Vagina (tissue), 2 donors: ENCODE measurements around the gene NELL1. TPM values are rescaled to one million over a fixed set of nuclear protein-coding genes. Genes with fewer than 3 reads are reported as not detected.
"Not testable (repeated sequence)": the region's sequence is repeated elsewhere in the genome, so short reads cannot be mapped to it uniquely, and the experiment has no call there.

Experiments
- DNase-seq, 2 donors: peaks; one replicate each; pipeline ENCODE4 v3.0.0-alpha.2; 2017; ENCODE audit errors: extremely low spot score in 2 of 2
- H3K27ac ChIP-seq: fragments of 200-600 bp; sonication (generic); one replicate; pipeline ENCODE4 v1.5.1; 2019
- H3K27me3 ChIP-seq: fragments of 200-600 bp; sonication (generic); one replicate; pipeline ENCODE4 v1.5.1; 2019
- H3K36me3 ChIP-seq, 2 donors: fragments of 200-600 bp; sonication (generic); one replicate each; pipeline ENCODE4 v1.5.1; 2017 to 2019
- H3K4me1 ChIP-seq: fragments of 200-600 bp; sonication (generic); one replicate; pipeline ENCODE4 v1.5.1; 2019
- H3K4me3 ChIP-seq, 2 donors: fragments of 200-600 bp; sonication (generic); 1 replicate in 1 of 2; 2 replicates in 1 of 2; pipeline ENCODE4 v1.5.1; 2016 to 2019
- H3K9me3 ChIP-seq: fragments of 200-600 bp; sonication (generic); one replicate; pipeline ENCODE4 v1.5.1; 2019
- POLR2A ChIP-seq, 2 donors: fragments of 450-650 bp; IDR thresholded peaks; one replicate each; pipeline ENCODE4 v1.6.1; 2017; ENCODE audit warnings: antibody characterized with exemption in 2 of 2, mild to moderate bottlenecking in 2 of 2, moderate library complexity in 2 of 2
- POLR2AphosphoS5 ChIP-seq, 2 donors: sonication (generic); formaldehyde crosslinking; IDR thresholded peaks; one replicate each; pipeline ENCODE4 v1.9.0; 2017; ENCODE audit warnings: antibody characterized with exemption in 2 of 2, mild to moderate bottlenecking in 2 of 2, low read depth in 1 of 2; ENCODE audit not compliant: insufficient read depth in 1 of 2
- intact Hi-C: fragments of 100-400 bp; cut with DNase I; formaldehyde crosslinking; loops from one replicate; pipeline ENCODE4 v1.15.1; 2023
- total RNA-seq: library from RNA; depleted of rRNA; stranded (reverse); fragments of >200 nt; gene quantifications from one replicate; pipeline ENCODE4 v1.2.3, GENCODE V29; 2016
- TF ChIP-seq, protein P1 (sequence below), 3 experiments: fragments of 450-650 bp in 2 of 3; fragments of 200-600 bp in 1 of 3; sonication (generic) in 1 of 3; IDR thresholded peaks; one replicate each; pipeline ENCODE4 v1.5.1; 2017 to 2019; ENCODE audit warnings: antibody characterized with exemption in 3 of 3, mild to moderate bottlenecking in 2 of 3, moderate library complexity in 2 of 3

NELL1 gene
- total RNA-seq, 1 donor from 2014 or later = 0.49 TPM

DNA sequence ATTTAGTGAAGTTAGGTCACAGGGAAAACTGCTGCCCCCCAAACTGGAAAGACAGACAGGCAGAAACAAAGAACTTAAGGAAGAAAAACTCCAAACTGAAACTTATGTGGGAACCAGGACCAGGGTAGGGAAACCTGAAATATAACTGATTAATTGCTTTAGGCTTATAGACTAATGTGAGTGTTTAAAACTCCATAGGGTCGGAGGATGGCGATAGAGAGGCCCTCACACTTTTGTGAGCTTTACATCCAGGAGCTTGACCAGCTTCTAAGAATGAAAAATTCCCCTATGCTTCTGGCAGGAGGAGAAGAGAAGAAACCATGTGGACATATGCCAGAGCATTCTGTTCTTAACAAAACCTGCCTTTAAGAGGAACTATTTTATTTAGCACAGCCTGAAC, 598.6 kb downstream of the NELL1 start:
- Histone ChIP-seq H3K9me3 (no peaks in the 10 kb centered on the region), H3K4me3 (no peak overlapping the region), H3K36me3 (no peaks in the 10 kb centered on the region), H3K27me3 (no peaks in the 10 kb centered on the region), H3K4me1 (no peaks in the 10 kb centered on the region), H3K27ac (no peak overlapping the region)
- intact Hi-C loops = no loop called here
- DNase-seq = no peak
- TF ChIP-seq POLR2AphosphoS5 (IDR thresholded peaks at IDR 0.05; ENCODE audit: insufficient read depth in 1 of 2, low read depth in 1 of 2) (no peak), POLR2A (IDR thresholded peaks at IDR 0.05) (no peak)
- TF ChIP-seq, protein P1, sequence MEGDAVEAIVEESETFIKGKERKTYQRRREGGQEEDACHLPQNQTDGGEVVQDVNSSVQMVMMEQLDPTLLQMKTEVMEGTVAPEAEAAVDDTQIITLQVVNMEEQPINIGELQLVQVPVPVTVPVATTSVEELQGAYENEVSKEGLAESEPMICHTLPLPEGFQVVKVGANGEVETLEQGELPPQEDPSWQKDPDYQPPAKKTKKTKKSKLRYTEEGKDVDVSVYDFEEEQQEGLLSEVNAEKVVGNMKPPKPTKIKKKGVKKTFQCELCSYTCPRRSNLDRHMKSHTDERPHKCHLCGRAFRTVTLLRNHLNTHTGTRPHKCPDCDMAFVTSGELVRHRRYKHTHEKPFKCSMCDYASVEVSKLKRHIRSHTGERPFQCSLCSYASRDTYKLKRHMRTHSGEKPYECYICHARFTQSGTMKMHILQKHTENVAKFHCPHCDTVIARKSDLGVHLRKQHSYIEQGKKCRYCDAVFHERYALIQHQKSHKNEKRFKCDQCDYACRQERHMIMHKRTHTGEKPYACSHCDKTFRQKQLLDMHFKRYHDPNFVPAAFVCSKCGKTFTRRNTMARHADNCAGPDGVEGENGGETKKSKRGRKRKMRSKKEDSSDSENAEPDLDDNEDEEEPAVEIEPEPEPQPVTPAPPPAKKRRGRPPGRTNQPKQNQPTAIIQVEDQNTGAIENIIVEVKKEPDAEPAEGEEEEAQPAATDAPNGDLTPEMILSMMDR (IDR thresholded peaks at IDR 0.05) = no peak

GRCh38 chr11:21272139-21272538, 602.8 kb downstream of the NELL1 start:
- H3K9me3 ChIP-seq, DNase-seq, H3K36me3 ChIP-seq, H3K4me1 ChIP-seq, H3K27ac ChIP-seq, H3K27me3 ChIP-seq, H3K4me3 ChIP-seq, intact Hi-C loops: not testable (repeated sequence)

GRCh38 chr11:21278840-21279239, 609.5 kb downstream of the NELL1 start:
- intact Hi-C loops = no loop called here
- no peak for DNase-seq
- H3K27me3 ChIP-seq = no peaks in the 10 kb centered on the region

DNA sequence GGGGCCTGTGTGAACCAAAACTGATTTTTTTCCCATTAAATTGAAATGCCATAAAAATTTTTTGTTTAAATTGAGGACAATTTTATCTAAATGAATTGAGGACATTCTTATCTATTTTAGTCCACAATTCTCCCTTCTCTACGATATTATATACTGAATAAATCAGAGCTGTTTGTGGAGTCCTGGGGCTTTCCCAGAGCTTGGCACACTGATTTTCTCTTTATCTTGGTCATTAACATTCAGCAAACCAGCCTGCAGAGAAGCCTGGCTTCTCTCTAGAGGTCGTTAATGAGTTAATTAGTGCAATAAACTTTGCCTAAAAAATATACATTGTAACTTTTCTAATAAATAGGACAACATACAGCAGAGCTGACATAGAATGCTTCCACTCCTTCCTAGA, 615.7 kb downstream of the NELL1 start:
- no peaks in the 10 kb centered on the region for H3K9me3 ChIP-seq
- no peaks in the 10 kb centered on the region for H3K36me3 ChIP-seq
- H3K4me3 ChIP-seq = no peak overlapping the region
- no peaks in the 10 kb centered on the region for H3K4me1 ChIP-seq
- intact Hi-C loops = no loop called here
- DNase-seq = no peak
- TF ChIP-seq, protein P1 (IDR thresholded peaks at IDR 0.05) = no peak
- TF ChIP-seq POLR2AphosphoS5 (IDR thresholded peaks at IDR 0.05; ENCODE audit: insufficient read depth in 1 of 2, low read depth in 1 of 2) = no peak
- H3K27ac ChIP-seq = no peak overlapping the region
- H3K27me3 ChIP-seq = no peaks in the 10 kb centered on the region

More at GRCh38 chr11:21278840-21279239, 609.5 kb downstream of the NELL1 start:
- no peak overlapping the region for H3K4me3 ChIP-seq
- TF ChIP-seq, protein P1 (IDR thresholded peaks at IDR 0.05) = no peak
- no peak for TF ChIP-seq POLR2A (IDR thresholded peaks at IDR 0.05)
- TF ChIP-seq POLR2AphosphoS5 (IDR thresholded peaks at IDR 0.05; ENCODE audit: insufficient read depth in 1 of 2, low read depth in 1 of 2) = no peak
- H3K36me3 ChIP-seq = no peaks in the 10 kb centered on the region
- H3K27ac ChIP-seq = no peak overlapping the region
- no peaks in the 10 kb centered on the region for H3K9me3 ChIP-seq
- H3K4me1 ChIP-seq = no peaks in the 10 kb centered on the region

DNA sequence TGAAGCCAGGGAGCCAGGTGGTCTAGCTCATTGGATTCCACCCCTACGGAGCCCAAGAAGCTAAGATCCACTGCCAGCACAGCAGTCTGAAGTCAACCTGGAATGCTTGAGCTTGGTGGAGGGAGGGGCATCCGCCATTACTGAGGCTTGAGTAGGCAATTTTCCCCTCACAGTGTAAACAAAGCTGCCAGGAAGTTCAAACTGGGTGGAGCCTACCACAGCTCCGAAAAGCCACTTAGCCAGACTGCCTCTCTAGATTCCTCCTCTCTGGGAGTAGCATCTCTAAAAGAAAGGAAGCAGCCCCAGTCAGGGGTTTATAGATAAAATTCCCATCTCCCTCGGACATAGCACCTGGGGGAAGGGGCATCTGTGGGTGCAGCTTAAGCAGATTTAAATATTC, 620.3 kb downstream of the NELL1 start:
- Histone ChIP-seq H3K36me3 (no peaks in the 10 kb centered on the region), H3K27me3 (no peaks in the 10 kb centered on the region), H3K9me3 (no peaks in the 10 kb centered on the region), H3K27ac (no peak overlapping the region), H3K4me1 (no peaks in the 10 kb centered on the region), H3K4me3 (no peak overlapping the region)
- TF ChIP-seq, protein P1 (IDR thresholded peaks at IDR 0.05) = no peak
- no peak for TF ChIP-seq POLR2AphosphoS5 (IDR thresholded peaks at IDR 0.05; ENCODE audit: insufficient read depth in 1 of 2, low read depth in 1 of 2)
- TF ChIP-seq POLR2A (IDR thresholded peaks at IDR 0.05) = no peak
- DNase-seq = no peak
- intact Hi-C loops = no loop called here

DNA sequence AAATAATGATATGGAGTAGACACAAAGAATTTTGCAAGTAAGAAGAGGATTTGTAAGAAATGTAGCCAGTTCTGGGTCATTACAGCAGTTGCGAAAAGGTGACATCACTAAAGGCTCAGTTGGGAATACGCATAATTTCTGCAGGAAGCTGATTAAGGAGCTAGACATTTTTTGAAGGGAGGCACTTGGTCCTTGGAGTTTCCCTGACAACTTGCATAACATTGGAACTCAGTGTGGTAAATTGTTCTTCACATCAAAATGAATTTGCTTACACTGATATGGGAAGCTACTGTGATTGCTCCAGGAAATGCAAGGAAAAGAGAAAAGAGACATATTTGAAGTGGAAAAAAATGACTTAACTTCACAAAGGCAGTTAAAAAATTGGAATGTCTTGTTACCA, 626.1 kb downstream of the NELL1 start:
- intact Hi-C loops = no loop called here
- no peaks in the 10 kb centered on the region for H3K36me3 ChIP-seq
- no peaks in the 10 kb centered on the region for H3K27me3 ChIP-seq
- TF ChIP-seq, protein P1 (IDR thresholded peaks at IDR 0.05) = no peak
- TF ChIP-seq POLR2AphosphoS5 (IDR thresholded peaks at IDR 0.05; ENCODE audit: insufficient read depth in 1 of 2, low read depth in 1 of 2) (no peak), POLR2A (IDR thresholded peaks at IDR 0.05) (no peak)
- H3K4me3 ChIP-seq = no peak overlapping the region
- H3K4me1 ChIP-seq = no peaks in the 10 kb centered on the region
- DNase-seq = no peak
- H3K27ac ChIP-seq = no peak overlapping the region
- H3K9me3 ChIP-seq = no peaks in the 10 kb centered on the region
